K562 (cell line): Measurements from ENCODE around the gene SLC25A11. TPM values are rescaled to one million over a fixed set of nuclear protein-coding genes. Genes with fewer than 3 reads are reported as not detected.

ENCODE experiments used
- DPF2 ChIP-seq: fragments of 450-650 bp; IDR thresholded peaks from 2 replicates; pipeline ENCODE4 v1.6.1; 2016
- GABPA ChIP-seq: fragments of 200-800 bp; sonication (Bioruptor generic); conservative IDR thresholded peaks from 2 replicates; pipeline ENCODE4 v1.6.1; 2016; ENCODE audit warnings: low read depth, missing genetic modification characterization, missing compliant biosample characterization
- NFRKB ChIP-seq: fragments of 450-650 bp; IDR thresholded peaks from 2 replicates; pipeline ENCODE4 v1.6.1; 2016; ENCODE audit warnings: low read depth
- OTX1 ChIP-seq: fragments of 450-650 bp; formaldehyde crosslinking; IDR thresholded peaks from 2 replicates; pipeline ENCODE4 v1.4.0; 2022; ENCODE audit warnings: mild to moderate bottlenecking
- RBM22 ChIP-seq: fragments of 200-400 bp; formaldehyde crosslinking; IDR thresholded peaks from 2 replicates; pipeline ENCODE4 v1.6.1; 2018; ENCODE audit warnings: low read length, low read depth; ENCODE audit not compliant: poor library complexity, severe bottlenecking
- SAFB ChIP-seq: fragments of 200-400 bp; formaldehyde crosslinking; IDR thresholded peaks from 2 replicates; pipeline ENCODE4 v1.6.1; 2017; ENCODE audit warnings: low read depth, low read length, borderline replicate concordance
- SMAD2 ChIP-seq: fragments of 150-350 bp; IDR thresholded peaks from 2 replicates; pipeline ENCODE4 v1.6.1; 2014; ENCODE audit warnings: low read depth, mild to moderate bottlenecking, low read length
- SUPT5H ChIP-seq: fragments of 450-650 bp; IDR thresholded peaks from 2 replicates; pipeline ENCODE4 v1.6.1; 2016
- ZNF347 ChIP-seq: fragments of 450-650 bp; formaldehyde crosslinking; IDR thresholded peaks from 2 replicates; pipeline ENCODE4 v1.4.0; 2020; ENCODE audit warnings: low read depth, mild to moderate bottlenecking, moderate library complexity
- ZNF584 ChIP-seq: fragments of 200-800 bp; sonication (Bioruptor generic); IDR thresholded peaks from 2 replicates; pipeline ENCODE4 v1.6.1; 2016; ENCODE audit warnings: low read depth, mild to moderate bottlenecking, missing genetic modification characterization, missing compliant biosample characterization
- polyA plus RNA-seq, 8 experiments: library from polyadenylated mRNA; depleted of rRNA in 4 of 8; stranded (reverse) in 5 of 8; unstranded in 3 of 8; fragments of >200 nt; fragmentation: Nextera tagmentation in 2 of 8; fragmentation: Illumina TruSeq in 1 of 8; extraction: Ambion mirVana in 2 of 8; extraction: Trizol in 1 of 8; gene quantifications; 2 replicates each; pipeline versions ENCODE4 v1.2.1 to v1.2.3, GENCODE V29; 2011 to 2014; ENCODE audit warnings: inconsistent platforms in 1 of 8, missing spikeins in 1 of 8
- total RNA-seq, 7 experiments: library from RNA; depleted of rRNA in 6 of 7; stranded (reverse); fragments of >200 nt in 6 of 7; fragmentation: Illumina TruSeq in 2 of 7; extraction: Trizol in 2 of 7; gene quantifications; 2 replicates each; pipeline versions ENCODE4 v1.2.1 to v1.2.3, GENCODE V29; 2011 to 2021; ENCODE audit warnings: low replicate concordance in 1 of 7
- TF ChIP-seq, protein P1 (sequence below), 2 experiments: fragments of 450-650 bp in 1 of 2; sonication (generic) in 1 of 2; formaldehyde crosslinking in 1 of 2; IDR thresholded peaks; 2 replicates each; pipeline versions ENCODE4 v1.7.1 to v1.9.0; 2016 to 2022; ENCODE audit warnings: inconsistent platforms in 1 of 2, mild to moderate bottlenecking in 1 of 2, missing genetic modification reagents in 1 of 2
- TF ChIP-seq, protein P2 (sequence below): sonication (generic); formaldehyde crosslinking; IDR thresholded peaks from 2 replicates; pipeline ENCODE4 v1.8.0; 2022; ENCODE audit warnings: missing genetic modification reagents, mild to moderate bottlenecking, borderline replicate concordance
- TF ChIP-seq, protein P3 (sequence below): fragments of 450-650 bp; formaldehyde crosslinking; IDR thresholded peaks from 2 replicates; pipeline ENCODE4 v1.4.0; 2020; ENCODE audit warnings: mild to moderate bottlenecking, moderate library complexity
- TF ChIP-seq, protein P4 (sequence below): fragments of 450-650 bp; formaldehyde crosslinking; IDR thresholded peaks from 2 replicates; pipeline ENCODE4 v1.4.0; 2022; ENCODE audit warnings: missing genetic modification characterization

SLC25A11 gene
- total and polyA plus RNA-seq, 9 of the 15 experiments (the other 6 are each of a cell fraction or from before 2014, with no cell fraction given) = 3.1 to 56.7 (median 32.9) TPM

DNA sequence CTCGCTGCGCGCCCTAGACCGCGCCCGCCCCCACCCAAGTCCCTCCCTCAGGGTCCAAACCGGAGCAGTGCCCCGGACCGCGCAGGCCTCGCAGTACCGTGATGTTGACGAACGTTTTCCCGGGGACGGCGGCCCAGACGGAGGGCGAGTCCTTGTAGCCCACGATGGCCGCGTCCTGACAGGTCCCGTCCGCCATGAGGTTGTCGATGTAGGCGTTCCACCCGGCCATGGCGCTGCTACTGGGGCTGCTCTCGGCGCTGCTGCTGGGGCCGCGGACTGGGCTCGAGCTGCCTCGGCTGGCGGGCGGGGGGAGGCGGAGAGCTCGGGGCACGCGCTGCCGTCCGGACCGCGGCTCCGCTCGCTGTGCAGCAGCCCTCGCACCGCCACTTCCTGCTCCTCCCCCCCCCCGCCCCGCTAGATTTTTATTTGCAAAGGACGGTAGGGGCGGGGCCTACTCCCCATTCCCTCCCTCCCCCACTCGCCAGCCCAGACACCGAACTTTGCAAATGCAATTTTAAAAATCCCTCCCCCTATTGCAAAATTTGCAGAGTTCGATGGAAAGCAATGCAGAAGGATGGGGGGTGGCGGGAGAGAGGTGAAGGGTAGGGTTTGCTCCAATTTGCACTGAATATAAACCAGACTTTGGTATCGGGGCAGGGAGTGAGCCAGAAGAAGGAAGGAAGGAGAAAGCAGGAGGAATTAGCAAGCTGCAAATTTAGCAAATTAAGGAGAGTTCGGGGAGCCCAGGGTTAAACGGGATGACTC is 8.5 kb upstream of the SLC25A11 start, which contains the start of gene PFN1 (continued):
- TF ChIP-seq, protein P1, sequence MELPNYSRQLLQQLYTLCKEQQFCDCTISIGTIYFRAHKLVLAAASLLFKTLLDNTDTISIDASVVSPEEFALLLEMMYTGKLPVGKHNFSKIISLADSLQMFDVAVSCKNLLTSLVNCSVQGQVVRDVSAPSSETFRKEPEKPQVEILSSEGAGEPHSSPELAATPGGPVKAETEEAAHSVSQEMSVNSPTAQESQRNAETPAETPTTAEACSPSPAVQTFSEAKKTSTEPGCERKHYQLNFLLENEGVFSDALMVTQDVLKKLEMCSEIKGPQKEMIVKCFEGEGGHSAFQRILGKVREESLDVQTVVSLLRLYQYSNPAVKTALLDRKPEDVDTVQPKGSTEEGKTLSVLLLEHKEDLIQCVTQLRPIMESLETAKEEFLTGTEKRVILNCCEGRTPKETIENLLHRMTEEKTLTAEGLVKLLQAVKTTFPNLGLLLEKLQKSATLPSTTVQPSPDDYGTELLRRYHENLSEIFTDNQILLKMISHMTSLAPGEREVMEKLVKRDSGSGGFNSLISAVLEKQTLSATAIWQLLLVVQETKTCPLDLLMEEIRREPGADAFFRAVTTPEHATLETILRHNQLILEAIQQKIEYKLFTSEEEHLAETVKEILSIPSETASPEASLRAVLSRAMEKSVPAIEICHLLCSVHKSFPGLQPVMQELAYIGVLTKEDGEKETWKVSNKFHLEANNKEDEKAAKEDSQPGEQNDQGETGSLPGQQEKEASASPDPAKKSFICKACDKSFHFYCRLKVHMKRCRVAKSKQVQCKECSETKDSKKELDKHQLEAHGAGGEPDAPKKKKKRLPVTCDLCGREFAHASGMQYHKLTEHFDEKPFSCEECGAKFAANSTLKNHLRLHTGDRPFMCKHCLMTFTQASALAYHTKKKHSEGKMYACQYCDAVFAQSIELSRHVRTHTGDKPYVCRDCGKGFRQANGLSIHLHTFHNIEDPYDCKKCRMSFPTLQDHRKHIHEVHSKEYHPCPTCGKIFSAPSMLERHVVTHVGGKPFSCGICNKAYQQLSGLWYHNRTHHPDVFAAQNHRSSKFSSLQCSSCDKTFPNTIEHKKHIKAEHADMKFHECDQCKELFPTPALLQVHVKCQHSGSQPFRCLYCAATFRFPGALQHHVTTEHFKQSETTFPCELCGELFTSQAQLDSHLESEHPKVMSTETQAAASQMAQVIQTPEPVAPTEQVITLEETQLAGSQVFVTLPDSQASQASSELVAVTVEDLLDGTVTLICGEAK (IDR thresholded peaks at IDR 0.05) = peak; percentile 59; the same call in 1 of the 2 replicates
- TF ChIP-seq, protein P1 (CRISPR knock-in tag; IDR thresholded peaks at IDR 0.05) = no peak
- TF ChIP-seq GABPA (tag) (peak; percentile 79), SMAD2 (no peak), ZNF347 (CRISPR knock-in tag) (0 out of 2 replicates have a peak, but pooled peaks have one; percentile 33), SUPT5H (peak; percentile 90), SAFB (0 out of 2 replicates have a peak, but pooled peaks have one; percentile 25), RBM22 (peak; percentile 60), OTX1 (peak; percentile 62; the same call in 1 of the 2 replicates), NFRKB (peak; percentile 5; the same call in 1 of the 2 replicates), ZNF584 (CRISPR knock-in tag) (0 out of 2 replicates have a peak, but pooled peaks have one; percentile 10), DPF2 (peak; percentile 70)
- TF ChIP-seq, protein P2, sequence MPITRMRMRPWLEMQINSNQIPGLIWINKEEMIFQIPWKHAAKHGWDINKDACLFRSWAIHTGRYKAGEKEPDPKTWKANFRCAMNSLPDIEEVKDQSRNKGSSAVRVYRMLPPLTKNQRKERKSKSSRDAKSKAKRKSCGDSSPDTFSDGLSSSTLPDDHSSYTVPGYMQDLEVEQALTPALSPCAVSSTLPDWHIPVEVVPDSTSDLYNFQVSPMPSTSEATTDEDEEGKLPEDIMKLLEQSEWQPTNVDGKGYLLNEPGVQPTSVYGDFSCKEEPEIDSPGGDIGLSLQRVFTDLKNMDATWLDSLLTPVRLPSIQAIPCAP (CRISPR knock-in tag) = peak; percentile 58; the same call in 1 of the 2 replicates
- TF ChIP-seq, protein P3, sequence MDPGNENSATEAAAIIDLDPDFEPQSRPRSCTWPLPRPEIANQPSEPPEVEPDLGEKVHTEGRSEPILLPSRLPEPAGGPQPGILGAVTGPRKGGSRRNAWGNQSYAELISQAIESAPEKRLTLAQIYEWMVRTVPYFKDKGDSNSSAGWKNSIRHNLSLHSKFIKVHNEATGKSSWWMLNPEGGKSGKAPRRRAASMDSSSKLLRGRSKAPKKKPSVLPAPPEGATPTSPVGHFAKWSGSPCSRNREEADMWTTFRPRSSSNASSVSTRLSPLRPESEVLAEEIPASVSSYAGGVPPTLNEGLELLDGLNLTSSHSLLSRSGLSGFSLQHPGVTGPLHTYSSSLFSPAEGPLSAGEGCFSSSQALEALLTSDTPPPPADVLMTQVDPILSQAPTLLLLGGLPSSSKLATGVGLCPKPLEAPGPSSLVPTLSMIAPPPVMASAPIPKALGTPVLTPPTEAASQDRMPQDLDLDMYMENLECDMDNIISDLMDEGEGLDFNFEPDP = no peak
- TF ChIP-seq, protein P4, sequence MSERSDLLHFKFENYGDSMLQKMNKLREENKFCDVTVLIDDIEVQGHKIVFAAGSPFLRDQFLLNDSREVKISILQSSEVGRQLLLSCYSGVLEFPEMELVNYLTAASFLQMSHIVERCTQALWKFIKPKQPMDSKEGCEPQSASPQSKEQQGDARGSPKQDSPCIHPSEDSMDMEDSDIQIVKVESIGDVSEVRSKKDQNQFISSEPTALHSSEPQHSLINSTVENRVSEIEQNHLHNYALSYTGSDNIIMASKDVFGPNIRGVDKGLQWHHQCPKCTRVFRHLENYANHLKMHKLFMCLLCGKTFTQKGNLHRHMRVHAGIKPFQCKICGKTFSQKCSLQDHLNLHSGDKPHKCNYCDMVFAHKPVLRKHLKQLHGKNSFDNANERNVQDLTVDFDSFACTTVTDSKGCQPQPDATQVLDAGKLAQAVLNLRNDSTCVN (CRISPR knock-in tag) = 0 out of 2 replicates have a peak, but pooled peaks have one; percentile 16
